CD4-positive, alpha-beta T cell treated with Interleukin-1 beta for 1 hour (primary cell): ENCODE measurements around the gene AKAP12.
"Not testable (repeated sequence)": the region's sequence is repeated elsewhere in the genome, so short reads cannot be mapped to it uniquely, and the experiment has no call there.

Source experiments
- DNase-seq, 2 donors: peaks; one replicate each; pipeline ENCODE4 v3.0.0-alpha.2; 2020 to 2022

Gene AKAP12

DNA sequence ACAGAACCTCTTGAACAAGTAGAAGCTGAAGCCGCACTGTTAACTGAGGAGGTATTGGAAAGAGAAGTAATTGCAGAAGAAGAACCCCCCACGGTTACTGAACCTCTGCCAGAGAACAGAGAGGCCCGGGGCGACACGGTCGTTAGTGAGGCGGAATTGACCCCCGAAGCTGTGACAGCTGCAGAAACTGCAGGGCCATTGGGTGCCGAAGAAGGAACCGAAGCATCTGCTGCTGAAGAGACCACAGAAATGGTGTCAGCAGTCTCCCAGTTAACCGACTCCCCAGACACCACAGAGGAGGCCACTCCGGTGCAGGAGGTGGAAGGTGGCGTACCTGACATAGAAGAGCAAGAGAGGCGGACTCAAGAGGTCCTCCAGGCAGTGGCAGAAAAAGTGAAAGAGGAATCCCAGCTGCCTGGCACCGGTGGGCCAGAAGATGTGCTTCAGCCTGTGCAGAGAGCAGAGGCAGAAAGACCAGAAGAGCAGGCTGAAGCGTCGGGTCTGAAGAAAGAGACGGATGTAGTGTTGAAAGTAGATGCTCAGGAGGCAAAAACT lies 111.5 kb downstream of the AKAP12 start:
- DNase-seq: no peak

DNA sequence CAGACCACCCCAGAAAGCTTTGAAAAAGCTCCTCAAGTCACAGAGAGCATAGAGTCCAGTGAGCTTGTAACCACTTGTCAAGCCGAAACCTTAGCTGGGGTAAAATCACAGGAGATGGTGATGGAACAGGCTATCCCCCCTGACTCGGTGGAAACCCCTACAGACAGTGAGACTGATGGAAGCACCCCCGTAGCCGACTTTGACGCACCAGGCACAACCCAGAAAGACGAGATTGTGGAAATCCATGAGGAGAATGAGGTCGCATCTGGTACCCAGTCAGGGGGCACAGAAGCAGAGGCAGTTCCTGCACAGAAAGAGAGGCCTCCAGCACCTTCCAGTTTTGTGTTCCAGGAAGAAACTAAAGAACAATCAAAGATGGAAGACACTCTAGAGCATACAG lies 112.0 kb downstream of the AKAP12 start:
- DNase-seq: no peak

DNA sequence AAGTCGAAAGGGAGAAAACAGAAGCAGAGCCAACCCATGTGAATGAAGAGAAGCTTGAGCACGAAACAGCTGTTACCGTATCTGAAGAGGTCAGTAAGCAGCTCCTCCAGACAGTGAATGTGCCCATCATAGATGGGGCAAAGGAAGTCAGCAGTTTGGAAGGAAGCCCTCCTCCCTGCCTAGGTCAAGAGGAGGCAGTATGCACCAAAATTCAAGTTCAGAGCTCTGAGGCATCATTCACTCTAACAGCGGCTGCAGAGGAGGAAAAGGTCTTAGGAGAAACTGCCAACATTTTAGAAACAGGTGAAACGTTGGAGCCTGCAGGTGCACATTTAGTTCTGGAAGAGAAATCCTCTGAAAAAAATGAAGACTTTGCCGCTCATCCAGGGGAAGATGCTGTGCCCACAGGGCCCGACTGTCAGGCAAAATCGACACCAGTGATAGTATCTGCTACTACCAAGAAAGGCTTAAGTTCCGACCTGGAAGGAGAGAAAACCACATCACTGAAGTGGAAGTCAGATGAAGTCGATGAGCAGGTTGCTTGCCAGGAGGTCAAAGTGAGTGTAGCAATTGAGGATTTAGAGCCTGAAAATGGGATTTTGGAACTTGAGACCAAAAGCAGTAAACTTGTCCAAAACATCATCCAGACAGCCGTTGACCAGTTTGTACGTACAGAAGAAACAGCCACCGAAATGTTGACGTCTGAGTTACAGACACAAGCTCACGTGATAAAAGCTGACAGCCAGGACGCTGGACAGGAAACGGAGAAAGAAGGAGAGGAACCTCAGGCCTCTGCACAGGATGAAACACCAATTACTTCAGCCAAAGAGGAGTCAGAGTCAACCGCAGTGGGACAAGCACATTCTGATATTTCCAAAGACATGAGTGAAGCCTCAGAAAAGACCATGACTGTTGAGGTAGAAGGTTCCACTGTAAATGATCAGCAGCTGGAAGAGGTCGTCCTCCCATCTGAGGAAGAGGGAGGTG lies 112.9 kb downstream of the AKAP12 start:
- DNase-seq: no peak

DNA sequence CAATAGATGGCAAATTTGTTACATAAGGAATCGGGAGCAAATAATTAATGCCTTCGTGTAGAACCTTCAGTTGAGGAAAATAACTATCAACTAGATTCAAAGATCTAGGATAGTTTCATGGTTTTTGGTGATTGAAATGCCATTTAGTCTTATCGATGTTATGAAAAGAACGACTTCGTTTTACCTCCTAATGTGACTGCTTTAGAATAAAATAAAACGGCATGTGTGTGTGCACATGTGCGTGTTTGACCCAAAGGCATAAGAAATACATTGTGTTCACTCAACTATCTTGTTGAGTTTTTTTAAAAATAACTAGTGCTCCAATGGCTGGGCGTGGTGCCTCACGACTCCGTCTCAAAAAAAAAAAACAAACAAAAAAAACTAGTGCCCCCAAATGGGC lies 114.0 kb downstream of the AKAP12 start:
- DNase-seq: no peak

DNA sequence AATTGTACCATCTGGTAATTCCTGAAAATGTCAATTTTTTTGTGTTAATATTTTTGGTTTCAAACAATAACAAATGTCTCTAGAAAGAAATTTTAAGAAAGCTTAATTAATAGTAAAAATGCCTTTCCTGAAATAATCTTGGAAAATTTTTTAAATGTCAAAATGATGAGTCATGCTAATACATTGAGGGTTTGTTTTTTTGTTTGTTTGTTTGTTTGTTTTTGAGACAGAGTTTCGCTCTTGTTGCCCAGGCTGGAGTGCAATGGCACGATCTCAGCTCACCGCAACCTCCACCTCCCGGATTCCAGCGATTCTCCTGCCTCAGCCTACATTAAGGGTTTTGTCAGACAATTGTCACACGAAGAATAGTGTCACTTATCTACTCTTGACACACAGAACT lies 117.2 kb downstream of the AKAP12 start:
- not testable (repeated sequence) for DNase-seq

DNA sequence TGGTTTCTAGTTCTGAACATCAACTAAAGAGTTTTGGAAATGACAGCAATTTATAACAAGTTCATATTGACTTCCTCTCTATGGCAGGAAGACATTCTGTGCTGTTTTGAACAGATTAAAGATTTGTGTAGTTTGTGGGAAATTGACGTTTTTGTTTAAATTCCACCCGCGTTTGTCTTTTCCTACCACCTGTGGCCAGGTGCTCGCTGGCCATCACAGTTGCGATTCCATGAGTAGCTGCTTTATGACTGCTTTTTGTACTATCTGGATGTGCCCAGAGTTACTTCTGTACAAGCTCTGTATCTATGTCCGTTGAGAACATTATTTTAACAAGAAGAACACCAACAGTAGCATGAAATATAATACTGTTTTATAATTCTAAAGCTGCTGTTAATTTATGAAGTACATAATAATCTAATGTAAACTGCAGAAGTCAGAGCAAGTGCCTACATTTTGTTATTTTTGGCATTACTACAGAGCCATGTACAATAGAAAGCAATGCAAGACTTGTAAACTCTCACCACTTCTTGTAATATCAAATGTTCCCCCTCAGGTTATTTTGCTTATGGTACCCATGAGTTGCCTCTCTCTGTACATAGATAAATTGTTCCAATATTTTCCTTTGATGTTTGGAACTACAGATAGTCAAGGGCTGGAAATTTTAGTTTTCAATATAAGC lies 118.1 kb downstream of the AKAP12 start:
- no peak for DNase-seq

DNA sequence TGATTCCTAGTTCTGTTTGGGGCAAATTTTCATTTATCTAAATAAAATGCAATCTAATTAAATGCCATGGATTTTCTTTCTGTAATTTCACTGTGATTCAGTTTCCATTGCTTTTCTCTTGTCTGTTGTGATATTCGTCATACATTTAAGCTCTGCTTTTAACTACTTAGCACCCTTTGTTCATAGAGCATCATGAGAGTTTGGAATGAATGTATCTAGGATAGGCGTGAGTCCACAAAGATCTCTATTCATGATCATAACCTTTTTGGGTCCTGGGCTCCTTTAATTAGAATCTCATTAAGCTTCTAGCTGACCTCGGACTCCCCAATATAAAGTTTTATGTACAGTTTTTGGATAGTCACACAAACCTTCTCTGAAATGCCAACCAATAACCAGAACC lies 118.7 kb downstream of the AKAP12 start:
- DNase-seq: no peak

DNA sequence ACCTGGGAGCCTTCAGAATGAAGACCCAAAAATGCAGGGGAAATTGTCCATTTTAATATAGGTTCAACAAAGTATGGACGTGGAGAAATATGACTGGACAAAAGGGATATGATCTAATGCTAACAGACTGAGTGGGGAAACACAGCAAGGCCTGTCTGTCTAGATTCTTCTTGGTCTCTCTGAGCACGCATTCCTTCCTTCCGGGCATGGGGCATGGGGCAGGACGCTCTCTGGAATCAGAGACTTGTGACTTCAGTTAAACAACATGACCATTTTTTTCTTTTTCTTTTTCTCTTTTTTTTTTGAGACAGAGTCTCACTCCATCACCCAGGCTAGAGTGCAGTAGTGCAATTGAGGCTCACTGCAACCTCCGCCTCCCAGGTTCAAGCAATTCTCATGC lies 119.7 kb downstream of the AKAP12 start:
- DNase-seq: no peak

DNA sequence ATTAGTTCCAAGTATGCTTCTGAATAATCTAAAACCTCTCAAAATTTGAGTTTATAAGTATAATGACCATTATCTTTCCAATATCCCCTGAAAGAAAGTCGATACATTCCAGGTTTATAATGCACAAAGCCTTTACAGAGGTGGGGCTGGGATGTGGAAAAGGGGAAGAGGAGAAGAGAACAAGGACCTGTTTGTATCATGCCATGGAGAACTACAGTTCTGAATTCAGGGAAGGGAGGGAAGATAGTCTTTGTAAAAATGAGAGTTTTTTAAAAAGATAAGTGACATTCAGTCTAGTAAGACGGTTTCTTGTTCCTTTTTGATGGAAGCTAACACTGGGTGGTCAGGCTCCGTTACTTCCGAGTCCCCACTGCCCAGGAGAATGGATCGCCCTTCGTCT lies 125.5 kb downstream of the AKAP12 start:
- DNase-seq: no peak

DNA sequence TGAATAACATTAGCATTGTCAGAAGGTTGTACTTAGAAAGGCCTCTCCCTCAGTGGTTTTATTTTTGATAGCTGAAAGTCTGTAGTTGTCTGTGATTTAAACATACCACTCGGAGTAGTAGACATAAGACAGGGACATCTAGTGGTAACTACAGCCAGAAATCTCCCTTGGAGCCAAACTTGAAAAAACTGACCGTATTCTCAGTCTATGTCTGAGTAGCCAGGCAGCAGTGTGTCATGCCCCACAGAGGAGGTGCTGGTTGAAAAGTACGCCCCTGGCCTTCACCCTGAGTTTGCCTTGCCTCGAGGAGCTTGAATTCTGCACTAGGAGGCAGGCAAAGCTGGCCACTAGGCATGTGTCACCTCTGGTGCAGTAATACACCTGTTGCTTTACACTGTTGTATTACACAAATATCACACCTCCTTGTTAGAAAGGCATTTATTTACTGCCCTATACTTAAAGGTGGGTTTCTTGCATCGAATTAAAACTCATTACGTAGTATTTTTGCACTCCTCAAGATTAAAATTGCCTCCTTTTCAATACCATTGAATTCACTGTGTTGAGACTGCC lies 130.8 kb downstream of the AKAP12 start:
- no peak for DNase-seq

DNA sequence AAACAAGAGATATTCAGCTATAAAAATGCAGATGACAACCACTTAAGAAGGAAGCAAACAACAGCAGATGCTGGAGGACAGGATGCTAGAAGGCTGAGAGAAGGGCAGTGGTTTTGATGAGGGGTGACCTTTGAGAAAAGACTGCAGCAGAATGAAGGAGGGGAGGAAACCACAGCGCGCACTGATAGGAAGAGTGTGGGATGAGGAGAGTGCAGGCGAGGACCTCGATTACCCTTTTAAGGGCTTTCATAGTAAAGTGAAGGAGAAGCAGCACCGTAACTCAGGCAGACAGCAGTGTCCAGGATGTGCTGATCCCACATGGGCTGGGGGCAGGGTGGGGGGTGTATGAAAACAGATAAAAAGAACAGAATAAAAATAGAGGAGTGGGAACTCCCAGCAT lies 132.4 kb downstream of the AKAP12 start:
- no peak for DNase-seq

DNA sequence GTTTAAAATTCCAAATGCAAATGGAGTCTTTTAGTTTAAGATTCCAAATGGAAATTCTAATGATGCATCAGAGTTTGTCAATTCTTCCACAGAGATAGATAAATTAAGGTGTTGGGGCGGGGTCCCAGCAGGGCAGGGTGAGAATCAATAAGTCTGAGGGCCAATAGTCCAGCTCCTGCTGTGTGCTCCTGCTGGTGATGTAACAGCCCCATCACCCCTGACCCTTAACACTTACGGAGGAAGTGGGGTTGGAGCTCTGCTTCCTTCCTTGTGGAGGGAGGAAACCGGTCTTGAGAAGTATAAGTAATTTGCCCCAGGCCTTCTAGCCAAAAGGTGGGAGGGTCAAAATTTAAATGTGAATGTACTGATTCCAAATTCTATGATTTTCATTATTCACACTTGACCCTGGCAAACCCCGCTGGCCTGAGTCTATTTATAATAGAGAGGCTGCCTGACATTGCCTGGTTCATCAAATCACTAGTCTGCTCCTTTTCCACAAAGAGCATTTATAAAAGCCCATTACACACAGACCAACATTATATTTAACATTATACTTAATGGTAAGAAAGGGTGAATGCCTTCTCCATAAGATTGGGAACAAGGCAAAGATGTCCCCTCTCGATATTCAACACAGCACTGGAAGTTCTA lies 134.4 kb downstream of the AKAP12 start:
- DNase-seq: peak; percentile 30 to 43

DNA sequence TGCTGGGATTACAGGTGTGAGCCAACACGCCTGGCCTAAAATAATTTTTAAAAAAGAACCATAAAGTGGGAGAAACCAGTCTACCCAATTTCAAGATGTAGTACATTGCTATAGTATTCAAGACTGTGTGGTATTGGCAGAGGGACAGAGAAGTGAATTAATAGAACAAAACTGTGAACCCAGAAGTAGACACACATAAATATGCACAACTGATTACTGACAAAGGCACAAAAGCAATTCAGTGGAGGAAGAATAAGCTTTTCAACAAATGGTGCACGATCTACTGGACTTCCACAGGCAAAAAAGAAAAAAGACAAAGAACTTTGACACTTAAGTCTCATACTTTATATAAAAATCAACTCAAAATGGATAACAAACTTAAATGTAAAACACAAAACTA lies 136.1 kb downstream of the AKAP12 start:
- no peak for DNase-seq

DNA sequence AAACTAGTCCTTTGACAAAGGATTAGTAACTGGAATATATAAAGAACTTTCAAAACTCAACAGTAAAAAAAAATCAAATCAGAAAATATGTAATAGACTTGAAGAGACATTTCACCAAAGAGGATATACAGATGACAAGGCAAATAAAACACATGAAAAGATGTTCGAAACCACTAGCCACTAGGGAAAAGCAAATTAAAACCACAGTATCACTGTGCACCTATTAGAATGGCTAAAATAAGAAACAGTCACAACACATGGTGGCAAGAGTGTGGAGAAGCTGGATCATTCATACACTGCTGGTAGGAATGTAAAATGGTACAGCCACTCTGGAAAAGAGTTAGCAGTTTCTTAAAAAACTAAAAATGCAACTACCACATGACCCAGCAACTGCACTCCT lies 136.7 kb downstream of the AKAP12 start:
- DNase-seq: peak in 1 of 2 donors; percentile 34

DNA sequence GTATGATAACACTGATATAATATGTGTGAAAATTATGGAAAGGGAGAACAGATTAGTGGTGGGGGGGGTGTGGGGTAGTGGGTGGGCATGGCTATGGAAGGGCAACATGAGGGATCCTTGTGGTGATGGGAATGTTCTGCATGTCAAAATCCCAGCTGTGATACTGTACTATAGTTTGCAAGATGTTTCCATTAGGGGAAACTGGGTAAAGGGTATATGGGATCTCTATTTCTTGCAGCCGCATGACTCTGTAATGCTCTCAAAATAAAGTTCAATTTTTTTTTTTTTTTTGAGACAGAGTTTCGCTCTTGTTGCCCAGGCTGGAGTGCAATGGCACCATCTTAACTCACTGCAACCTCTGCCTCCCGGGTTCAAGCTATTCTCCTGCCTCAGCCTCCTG lies 137.3 kb downstream of the AKAP12 start:
- no peak for DNase-seq

DNA sequence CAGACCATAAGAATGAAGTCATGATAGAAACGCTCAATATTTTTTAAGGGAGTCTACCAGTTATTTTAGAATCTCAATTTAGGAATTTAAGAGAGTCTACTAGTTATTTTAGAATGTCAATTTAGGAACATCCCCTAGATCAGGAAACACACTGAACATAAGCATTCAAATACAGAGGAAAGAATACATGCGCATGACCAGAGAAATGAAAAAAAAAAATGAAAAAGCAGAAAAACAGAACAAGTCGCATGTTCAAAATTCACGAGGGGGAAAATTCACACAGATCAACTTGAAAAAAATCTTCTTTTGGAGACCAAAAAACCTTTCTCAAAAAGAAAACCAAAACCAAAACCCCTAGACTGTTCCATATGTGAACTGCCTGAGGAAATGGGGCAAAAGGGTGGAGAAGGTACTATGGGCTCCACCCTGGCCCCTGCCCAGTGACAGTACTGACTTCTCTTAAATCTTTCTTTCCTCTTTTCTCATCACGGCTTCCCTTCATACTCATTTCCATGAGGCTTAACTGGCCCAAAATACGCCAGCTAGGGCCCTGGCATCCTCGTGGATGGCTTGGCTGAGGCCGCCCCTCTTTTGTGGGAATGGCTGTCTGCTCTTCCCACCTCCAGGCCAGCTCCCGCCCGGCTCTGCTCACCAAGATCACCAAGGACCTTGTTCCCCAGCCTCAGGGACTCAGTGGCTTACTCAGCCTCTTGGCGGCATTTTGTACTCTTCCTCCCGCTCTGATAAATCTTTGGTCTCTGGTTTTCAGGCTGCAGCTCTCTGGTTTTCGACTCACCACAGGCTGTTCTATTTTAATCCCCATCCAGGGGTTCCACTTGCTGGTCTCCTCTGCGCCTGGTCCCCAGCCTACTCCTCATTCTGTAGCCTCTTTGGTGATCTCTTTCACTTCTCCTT lies 140.4 kb downstream of the AKAP12 start:
- DNase-seq: peak; percentile 28 to 61

DNA sequence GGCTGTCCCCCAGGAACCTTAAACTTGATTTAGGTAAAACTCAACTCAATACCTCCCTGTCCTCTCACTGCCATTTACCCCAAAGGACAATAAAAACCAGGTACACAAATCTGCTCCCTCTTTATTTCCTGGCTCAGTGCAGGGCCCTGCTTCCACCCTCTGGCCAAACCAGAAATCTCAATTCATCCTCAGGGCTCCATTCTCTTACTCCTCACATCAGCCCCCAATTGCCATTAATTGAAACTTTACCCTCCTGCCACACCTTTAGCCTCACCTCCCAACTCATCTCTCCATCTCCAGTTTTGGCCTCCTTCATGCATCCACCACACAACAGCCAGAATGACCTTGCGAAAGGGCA lies 141.1 kb downstream of the AKAP12 start:
- DNase-seq: no peak

DNA sequence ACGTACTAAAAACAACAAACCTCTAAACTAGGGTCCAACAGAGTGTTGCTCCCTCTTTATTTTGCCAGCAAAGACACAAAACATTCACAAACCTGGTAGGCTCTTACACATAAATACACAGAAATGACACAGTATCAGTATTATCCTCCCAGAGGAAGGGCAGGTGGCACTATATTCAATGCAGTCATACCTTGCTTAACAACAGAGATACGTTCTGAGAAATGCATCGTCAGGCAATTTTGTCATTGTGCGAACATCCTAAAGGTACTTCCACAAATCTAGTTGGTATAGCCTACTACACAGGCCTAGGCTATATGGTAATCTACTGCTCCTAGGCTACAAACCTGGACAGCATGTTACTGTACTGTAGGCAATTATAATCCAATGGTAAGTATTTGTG lies 142.0 kb downstream of the AKAP12 start:
- DNase-seq: no peak

DNA sequence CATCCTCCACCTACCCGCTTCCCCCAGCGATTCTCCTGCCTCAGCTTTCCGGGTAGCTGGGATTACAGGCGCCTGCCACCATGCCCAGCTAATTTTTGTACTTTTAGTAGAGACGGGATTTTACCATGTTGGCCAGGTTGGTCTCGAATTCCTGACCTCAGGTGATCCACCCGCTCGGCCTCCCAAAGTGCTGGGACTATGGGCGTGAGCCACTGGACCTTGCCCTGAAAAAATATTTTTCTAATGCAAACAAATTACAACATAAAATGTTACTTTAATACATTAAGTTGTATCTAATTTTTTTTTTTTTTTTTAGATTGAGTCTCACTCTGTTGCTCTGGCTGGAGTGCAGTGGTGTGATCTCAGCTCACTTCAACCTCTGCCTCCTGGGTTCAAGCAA lies 142.9 kb downstream of the AKAP12 start:
- DNase-seq: not testable (repeated sequence)

DNA sequence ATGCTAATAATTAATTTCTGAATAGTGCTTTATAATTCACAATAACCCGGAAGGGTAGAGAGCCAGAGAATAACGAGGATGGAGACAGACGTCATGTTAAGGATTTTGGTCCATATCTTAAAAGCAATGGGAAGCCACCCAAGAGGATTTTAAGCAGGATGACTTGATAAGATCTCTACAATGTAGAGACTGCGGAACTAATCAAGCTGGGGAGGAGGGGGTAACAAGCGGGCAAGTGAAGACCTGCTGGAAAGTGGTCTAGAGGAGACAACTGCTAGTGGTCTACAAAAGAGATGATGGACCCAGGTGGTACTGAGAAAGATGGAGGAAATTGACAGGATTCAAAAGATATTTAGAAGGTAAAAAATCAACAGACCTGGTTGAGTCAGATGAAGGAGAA lies 144.4 kb downstream of the AKAP12 start:
- no peak for DNase-seq

DNA sequence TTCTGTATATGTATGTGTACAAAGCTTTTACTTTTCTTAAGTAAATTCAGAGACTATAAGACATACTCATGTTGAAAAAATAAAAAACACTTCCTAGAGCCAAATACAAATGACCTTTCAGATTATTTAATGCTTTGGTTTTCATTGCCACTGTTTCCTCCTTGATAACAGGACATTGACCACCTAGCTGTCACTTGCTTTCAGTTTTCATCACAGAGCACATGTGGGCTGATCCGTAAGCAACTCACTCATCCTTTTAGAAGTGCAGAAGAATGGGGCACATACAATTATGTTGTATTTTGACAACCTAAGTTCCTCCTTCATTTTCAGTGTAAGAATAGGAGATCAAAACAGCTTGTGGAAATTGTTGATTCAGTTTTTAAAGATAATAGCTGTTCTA lies 145.4 kb downstream of the AKAP12 start:
- DNase-seq: peak in 1 of 2 donors; percentile 36
